Activated naive CD8-positive, alpha-beta T cell treated with anti-CD3 and anti-CD28 coated beads for 36 hours (primary cell): ENCODE results near the gene FMN2. TPM values are rescaled to one million over a fixed set of nuclear protein-coding genes. Genes with fewer than 3 reads are reported as not detected.

Experiments used
- DNase-seq: peaks from one replicate; pipeline ENCODE4 v3.0.0; 2021
- H3K27ac Mint-ChIP-seq: one replicate; pipeline ENCODE4 v1.8.0; 2022; ENCODE audit warnings: mild to moderate bottlenecking, moderate library complexity, mixed read lengths
- H3K27me3 Mint-ChIP-seq: one replicate; pipeline ENCODE4 v1.8.0; 2022; ENCODE audit warnings: mild to moderate bottlenecking, mixed read lengths
- H3K36me3 Mint-ChIP-seq: one replicate; pipeline ENCODE4 v1.8.0; 2021; ENCODE audit warnings: mild to moderate bottlenecking, mixed read lengths
- H3K4me1 Mint-ChIP-seq: one replicate; pipeline ENCODE4 v1.8.0; 2021; ENCODE audit warnings: mixed read lengths
- H3K4me3 Mint-ChIP-seq: one replicate; pipeline ENCODE4 v1.8.0; 2022; ENCODE audit warnings: mild to moderate bottlenecking, moderate library complexity, mixed read lengths
- H3K9me3 Mint-ChIP-seq: one replicate; pipeline ENCODE4 v1.8.0; 2022; ENCODE audit warnings: mixed read lengths
- total RNA-seq, 2 experiments: library from RNA; stranded (reverse); gene quantifications; one replicate each; pipeline ENCODE4 v1.2.3, GENCODE V29; 2021

The FMN2 gene
- total RNA-seq, 2 experiments from 2014 or later = not detected

DNA sequence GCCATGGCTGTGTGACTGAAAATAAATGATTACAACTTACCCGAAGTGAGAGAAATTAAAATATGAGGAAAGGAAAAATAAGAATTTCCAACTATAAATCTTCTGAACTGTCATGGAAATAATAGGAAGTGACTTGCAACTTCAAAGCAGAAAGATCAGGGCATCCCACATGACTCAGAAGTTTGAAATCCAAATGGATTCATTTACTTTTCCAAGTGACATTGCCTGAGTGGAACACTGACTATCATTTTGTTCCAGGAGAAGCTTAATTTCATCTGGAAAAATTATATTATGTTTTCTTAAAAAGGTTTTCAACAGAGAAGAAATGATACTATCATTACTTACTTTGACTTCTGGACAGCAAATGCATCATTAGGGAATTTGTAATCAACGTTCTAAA is 409.4 kb downstream of the FMN2 start:
- H3K27me3 Mint-ChIP-seq = no peaks in the 10 kb centered on the region
- H3K4me1 Mint-ChIP-seq = no peaks in the 10 kb centered on the region
- no peak overlapping the region for H3K27ac Mint-ChIP-seq
- no peak overlapping the region for H3K4me3 Mint-ChIP-seq
- H3K9me3 Mint-ChIP-seq = no peaks in the 10 kb centered on the region
- no peak for DNase-seq
- no peaks in the 10 kb centered on the region for H3K36me3 Mint-ChIP-seq

DNA sequence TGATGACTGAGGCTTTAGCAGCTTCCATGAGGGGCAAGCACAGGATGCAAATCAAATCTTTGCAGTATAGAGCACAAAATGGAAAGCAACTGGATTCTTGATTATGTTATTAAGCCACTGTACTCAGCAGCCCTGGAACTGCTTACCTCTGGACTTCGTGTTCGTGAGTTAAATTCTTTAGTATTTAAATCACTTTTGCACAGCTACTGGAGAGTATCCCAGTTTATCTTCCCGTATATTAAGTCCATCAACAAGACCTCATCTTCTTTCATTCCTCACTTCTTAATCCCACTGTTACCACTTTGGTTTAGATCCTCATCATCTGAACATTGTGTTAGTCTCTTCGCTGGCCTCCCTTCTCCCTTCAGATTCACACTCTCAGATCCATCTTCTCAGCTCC is 411.4 kb downstream of the FMN2 start:
- Mint-ChIP-seq H3K27ac (no peak overlapping the region), H3K36me3 (no peaks in the 10 kb centered on the region), H3K27me3 (no peaks in the 10 kb centered on the region), H3K9me3 (no peaks in the 10 kb centered on the region), H3K4me1 (no peaks in the 10 kb centered on the region), H3K4me3 (no peak overlapping the region)
- DNase-seq = no peak

DNA sequence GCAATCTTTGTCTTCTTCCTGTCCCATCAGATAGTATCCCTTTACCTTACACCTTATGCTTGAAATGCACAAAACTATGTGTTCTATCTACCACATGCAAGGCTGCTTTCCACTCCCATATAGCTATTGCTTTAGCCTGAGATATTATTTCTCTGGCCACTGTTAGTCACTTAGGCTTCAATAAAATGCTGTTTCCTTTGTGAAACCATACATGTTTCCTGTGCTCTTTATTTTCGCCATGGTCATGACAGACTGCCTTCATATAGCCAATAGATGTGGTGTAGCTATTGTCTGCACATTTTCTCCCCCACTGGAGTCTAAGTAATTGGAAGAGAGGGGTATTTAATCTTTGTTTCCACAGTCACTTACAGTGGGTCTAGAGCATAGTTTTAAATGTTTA is 411.9 kb downstream of the FMN2 start:
- DNase-seq = no peak
- no peaks in the 10 kb centered on the region for H3K4me1 Mint-ChIP-seq
- H3K36me3 Mint-ChIP-seq = no peaks in the 10 kb centered on the region
- H3K4me3 Mint-ChIP-seq = no peak overlapping the region
- no peaks in the 10 kb centered on the region for H3K27me3 Mint-ChIP-seq
- H3K9me3 Mint-ChIP-seq = no peaks in the 10 kb centered on the region
- H3K27ac Mint-ChIP-seq = no peak overlapping the region

DNA sequence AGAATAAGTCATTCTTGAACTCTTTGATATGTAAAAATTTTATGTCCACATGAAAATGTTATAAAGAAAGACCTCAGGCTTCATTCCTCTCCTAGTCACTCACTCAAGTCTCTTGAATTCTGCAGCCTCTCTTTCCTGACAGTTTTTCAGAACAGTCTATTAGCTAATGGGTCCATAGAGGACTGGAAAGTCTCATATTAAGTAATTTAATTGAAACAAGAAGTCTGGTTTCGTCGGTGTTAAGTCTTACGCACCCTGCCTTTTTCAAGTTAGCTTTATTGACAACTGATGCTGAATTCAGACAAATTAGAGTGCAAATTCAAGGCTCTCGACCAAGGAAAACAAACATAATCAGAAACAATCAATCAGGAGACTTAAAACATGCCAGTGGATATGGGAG is 414.5 kb downstream of the FMN2 start:
- H3K27ac Mint-ChIP-seq = no peak overlapping the region
- H3K27me3 Mint-ChIP-seq = no peaks in the 10 kb centered on the region
- DNase-seq = no peak
- H3K36me3 Mint-ChIP-seq = no peaks in the 10 kb centered on the region
- no peak overlapping the region for H3K4me3 Mint-ChIP-seq
- no peaks in the 10 kb centered on the region for H3K4me1 Mint-ChIP-seq
- no peaks in the 10 kb centered on the region for H3K9me3 Mint-ChIP-seq

DNA sequence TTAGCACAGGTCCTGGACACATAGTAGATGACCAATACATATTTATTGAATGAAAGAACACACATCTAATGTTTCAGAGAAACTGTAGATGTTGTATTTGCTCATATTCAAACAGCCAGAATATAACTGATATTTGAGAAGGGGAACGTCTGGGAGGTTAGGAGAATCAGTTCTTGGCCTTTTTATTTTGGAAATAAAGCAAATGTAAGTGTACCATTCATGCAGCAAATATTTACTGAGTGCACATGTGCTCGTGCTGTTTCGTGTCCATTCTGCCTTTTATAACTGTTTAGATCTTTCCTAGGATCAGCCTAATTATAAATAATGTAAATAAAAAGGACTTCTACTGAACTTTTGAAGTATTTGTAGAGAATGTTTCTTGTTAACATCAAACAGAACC is 416.5 kb downstream of the FMN2 start:
- DNase-seq = no peak
- H3K27me3 Mint-ChIP-seq = no peaks in the 10 kb centered on the region
- H3K36me3 Mint-ChIP-seq = no peaks in the 10 kb centered on the region
- H3K4me3 Mint-ChIP-seq = no peak overlapping the region
- H3K27ac Mint-ChIP-seq = no peak overlapping the region
- H3K9me3 Mint-ChIP-seq = no peaks in the 10 kb centered on the region
- H3K4me1 Mint-ChIP-seq = no peaks in the 10 kb centered on the region

DNA sequence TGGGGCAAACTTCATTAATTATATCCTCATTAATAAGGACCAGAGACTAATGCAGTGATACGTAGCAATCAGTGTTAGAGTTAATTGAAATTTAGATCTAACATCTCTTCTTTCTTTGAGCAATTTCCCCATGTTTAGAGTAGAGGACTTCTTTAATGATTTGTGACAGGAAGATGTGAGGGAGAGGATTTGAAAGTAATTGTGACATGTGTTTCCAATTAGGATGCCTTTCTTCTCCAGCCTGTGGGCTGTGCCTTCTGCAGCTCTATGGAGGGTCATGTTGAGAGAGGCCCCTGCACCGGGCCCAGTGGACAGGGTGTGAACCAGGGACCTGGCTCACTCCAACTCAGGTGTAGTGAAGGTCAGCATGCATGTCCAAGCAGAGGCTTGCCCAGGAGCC is 417.3 kb downstream of the FMN2 start:
- Mint-ChIP-seq H3K27me3 (no peaks in the 10 kb centered on the region), H3K36me3 (no peaks in the 10 kb centered on the region), H3K27ac (no peak overlapping the region), H3K9me3 (no peaks in the 10 kb centered on the region), H3K4me1 (no peaks in the 10 kb centered on the region), H3K4me3 (no peak overlapping the region)
- no peak for DNase-seq

DNA sequence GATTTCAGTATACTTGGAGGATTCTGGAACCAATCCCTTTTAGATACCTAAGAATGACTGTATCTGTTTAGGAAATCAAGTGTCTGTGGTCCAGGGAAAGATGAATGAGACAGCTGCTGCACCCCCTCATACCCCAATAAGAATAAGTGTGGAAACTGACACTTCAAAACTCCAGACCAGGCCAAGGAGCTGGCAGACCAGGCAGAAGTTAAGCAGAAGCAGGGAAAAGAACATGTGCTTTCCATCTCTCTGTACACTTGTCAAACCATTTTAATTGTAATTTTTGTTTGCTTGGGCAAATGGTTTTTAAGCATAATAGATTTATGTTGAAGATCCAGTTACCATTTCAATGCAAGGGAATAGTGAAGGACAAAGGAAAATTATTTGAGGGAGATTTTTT is 420.1 kb downstream of the FMN2 start:
- H3K27me3 Mint-ChIP-seq = no peaks in the 10 kb centered on the region
- no peak overlapping the region for H3K4me3 Mint-ChIP-seq
- H3K27ac Mint-ChIP-seq = no peak overlapping the region
- no peaks in the 10 kb centered on the region for H3K4me1 Mint-ChIP-seq
- no peak for DNase-seq
- H3K36me3 Mint-ChIP-seq = no peaks in the 10 kb centered on the region
- no peaks in the 10 kb centered on the region for H3K9me3 Mint-ChIP-seq

DNA sequence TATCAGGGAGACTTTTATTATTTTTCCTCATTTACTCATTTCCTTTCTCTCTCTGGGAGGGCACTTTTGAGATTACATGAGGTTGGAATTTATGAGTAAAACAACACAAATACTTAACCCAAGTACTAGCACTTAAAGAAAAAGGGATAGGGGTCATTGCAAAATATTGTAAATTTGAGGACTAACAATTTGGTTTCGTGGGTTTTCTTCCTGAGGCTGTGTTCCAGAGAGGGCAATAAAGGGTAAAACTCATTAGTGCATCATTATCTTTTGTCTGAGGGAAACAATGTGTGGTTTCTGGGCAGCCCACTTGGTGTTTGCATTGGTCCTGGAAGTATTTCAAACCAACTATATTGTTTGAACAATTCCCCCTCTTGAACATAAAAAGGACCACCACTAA is 423.8 kb downstream of the FMN2 start:
- Mint-ChIP-seq H3K4me3 (no peak overlapping the region), H3K27ac (no peak overlapping the region)

DNA sequence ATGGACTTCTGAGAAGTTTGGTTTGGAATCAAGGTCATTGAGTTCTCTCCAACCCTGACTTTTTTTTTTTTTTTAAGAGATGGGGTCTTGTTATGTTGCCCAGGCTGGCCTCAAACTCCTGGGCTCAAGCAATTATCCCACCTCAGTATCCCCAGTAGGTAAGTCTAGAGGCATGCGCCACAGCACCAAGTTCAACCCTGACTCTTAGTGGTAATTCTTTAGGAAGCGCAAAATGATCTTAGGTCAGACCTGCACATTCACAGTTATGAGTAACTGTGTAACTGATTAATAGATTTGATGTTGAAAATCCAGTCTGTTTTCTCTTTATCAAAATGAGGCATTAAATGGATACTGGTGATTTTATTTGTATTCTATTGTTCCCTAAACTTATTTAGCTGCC is 424.4 kb downstream of the FMN2 start:
- no peak for DNase-seq
- Mint-ChIP-seq H3K4me1 (no peaks in the 10 kb centered on the region), H3K36me3 (no peaks in the 10 kb centered on the region), H3K4me3 (no peak overlapping the region), H3K9me3 (no peaks in the 10 kb centered on the region), H3K27ac (no peak overlapping the region), H3K27me3 (no peaks in the 10 kb centered on the region)

More for the DNA sequence above, 423.8 kb downstream of the FMN2 start:
- Mint-ChIP-seq H3K4me1 (no peaks in the 10 kb centered on the region), H3K9me3 (no peaks in the 10 kb centered on the region), H3K36me3 (no peaks in the 10 kb centered on the region), H3K27me3 (no peaks in the 10 kb centered on the region)
- DNase-seq = no peak

DNA sequence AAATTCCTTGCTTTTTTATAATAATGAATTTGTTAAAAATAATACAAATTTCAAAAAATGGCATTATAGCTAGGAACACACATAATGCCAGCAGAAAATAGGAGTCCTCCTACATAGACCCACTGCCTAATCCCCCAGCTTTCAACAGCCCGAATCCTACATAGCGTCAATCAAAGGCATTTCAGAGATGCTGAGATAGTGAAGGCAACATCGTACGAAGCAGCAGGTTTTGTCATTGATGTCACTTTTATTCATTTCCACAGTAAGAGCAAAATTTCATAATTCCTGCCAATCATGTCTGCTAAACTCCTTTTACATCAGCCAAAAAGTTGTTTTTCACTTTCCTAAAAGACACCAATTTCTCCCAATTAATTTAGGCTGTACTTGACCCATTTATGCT is 426.2 kb downstream of the FMN2 start:
- Mint-ChIP-seq H3K27ac (no peak overlapping the region), H3K4me1 (no peaks in the 10 kb centered on the region), H3K36me3 (no peaks in the 10 kb centered on the region), H3K9me3 (no peaks in the 10 kb centered on the region), H3K4me3 (no peak overlapping the region), H3K27me3 (no peaks in the 10 kb centered on the region)
- no peak for DNase-seq

DNA sequence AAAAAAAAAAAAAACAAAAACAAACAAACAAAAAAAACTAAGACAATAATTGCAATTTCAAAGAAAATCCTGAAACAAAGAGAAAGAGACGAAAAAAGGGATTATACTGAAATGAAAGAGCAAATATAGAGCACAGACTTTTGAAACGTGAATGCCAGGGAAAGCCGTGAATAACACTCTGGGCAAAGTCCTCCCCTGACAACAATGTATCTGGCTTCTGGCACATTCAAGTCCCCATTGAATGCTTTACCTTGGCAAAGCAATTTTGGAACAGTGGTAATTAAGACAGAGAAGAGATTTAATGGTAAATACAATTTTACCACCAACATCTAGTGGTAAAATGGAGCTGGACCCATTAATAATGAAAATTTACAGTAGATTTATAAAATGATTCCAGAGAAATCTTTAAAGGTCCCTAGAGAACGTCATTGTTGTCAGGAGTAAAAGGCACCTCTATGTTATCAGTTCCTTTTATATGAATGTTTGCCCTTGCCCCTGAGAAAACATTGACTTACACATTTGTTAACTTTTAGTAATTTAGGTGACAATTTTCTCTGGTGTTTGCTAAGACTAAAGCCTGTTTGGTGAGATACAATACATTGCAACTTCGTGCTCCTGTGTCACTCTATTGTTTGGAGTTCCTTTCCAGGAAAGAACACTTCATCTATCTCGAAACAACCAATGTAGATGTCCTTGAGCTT is 430.6 kb downstream of the FMN2 start:
- no peak overlapping the region for H3K4me3 Mint-ChIP-seq
- H3K9me3 Mint-ChIP-seq = no peaks in the 10 kb centered on the region
- H3K4me1 Mint-ChIP-seq = no peaks in the 10 kb centered on the region
- H3K27me3 Mint-ChIP-seq = no peaks in the 10 kb centered on the region
- no peaks in the 10 kb centered on the region for H3K36me3 Mint-ChIP-seq
- no peak overlapping the region for H3K27ac Mint-ChIP-seq
- no peak for DNase-seq

DNA sequence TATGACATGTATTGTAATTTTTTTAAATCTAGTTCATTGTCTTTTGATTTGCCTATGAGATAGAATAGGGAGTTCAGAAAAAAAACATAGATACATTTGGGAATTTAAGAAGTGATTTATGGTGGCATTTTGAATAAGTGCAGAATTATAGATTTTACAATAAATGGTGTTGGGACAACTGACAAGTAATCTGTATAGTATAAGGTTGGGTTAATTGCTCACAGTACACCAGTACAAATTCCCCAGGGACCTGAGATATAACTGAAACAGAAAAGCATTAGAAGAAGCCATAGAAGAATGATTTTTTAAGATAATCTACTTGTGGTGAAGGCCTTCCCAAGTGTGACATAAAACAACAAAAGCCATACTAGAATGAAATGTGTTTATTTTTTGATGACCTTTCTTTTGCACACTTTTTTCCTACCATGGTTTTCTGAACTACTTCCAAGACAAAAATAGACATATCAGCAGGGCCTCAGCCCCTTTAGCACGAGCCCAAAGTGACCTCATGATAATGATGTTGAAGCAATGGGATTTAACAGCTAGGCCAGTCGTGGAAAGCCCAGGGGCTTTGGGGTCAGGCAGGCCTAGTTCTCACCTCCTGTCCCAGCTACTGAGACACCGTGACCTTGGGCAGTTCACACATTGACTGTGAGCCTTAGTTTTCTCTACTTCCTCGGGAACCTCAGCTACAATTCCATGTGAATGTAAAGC is 432.8 kb downstream of the FMN2 start:
- Mint-ChIP-seq H3K4me3 (no peak overlapping the region), H3K27ac (no peak overlapping the region), H3K4me1 (no peaks in the 10 kb centered on the region), H3K36me3 (no peaks in the 10 kb centered on the region), H3K9me3 (no peaks in the 10 kb centered on the region), H3K27me3 (no peaks in the 10 kb centered on the region)
- no peak for DNase-seq
